ENCODE data around the gene ZDHHC13.

DNA sequence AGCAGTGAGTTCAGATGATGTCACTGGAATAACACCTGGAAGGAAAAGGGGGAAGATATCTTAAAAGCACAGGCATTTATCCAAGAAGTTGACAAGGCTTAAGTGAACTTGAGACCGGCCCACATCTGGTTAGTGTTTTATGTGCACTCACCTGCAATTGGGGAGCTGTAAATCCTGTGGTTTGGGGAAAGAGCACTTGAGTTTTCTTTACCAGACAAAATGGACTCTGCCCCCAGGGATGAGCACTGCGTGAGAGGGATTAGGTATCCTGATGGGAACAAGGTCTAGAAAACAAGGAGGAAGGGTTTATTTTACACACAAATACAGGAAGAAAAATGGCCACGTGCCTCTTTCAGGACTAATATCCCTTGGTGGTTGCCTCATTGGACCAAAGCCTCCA is 108.6 kb downstream of the ZDHHC13 start:
- TF ChIP-seq POLR2AphosphoS5 (IDR thresholded peaks at IDR 0.05; ENCODE audit: low read depth, low read length) (no peak), REST (IDR thresholded peaks at IDR 0.05; ENCODE audit: insufficient read depth in 1 of 2, low read depth in 2 of 2, low read length in 2 of 2) (no peak)

All from PFSK-1 (cell line).